Naive thymus-derived CD4-positive, alpha-beta T cell (primary cell): Measurements from ENCODE around the gene CRYBG1. TPM values are rescaled to one million over a fixed set of nuclear protein-coding genes. Genes with fewer than 3 reads are reported as not detected.

Source experiments
- ATAC-seq: fragments of 150-1000 bp; cut with Tn5 transposase; 2 replicates; pipeline ENCODE4 v1.10.0; 2021; ENCODE audit warnings: mild to moderate bottlenecking, moderate library complexity
- CTCF ChIA-PET: fragments of 350-600 bp; sonication (Branson Sonifier 250); formaldehyde crosslinking; loops from one replicate; lab custom pipeline; 2021; ENCODE audit warnings: antibody characterized with exemption; lab: Charles Lee
- POLR2A ChIA-PET: fragments of 350-600 bp; sonication (Branson Sonifier 250); formaldehyde crosslinking; loops from one replicate; lab custom pipeline; 2021; ENCODE audit warnings: antibody characterized with exemption, inconsistent platforms; lab: Charles Lee
- DNase-seq, 9 donors: peaks; one replicate each; pipeline versions ENCODE4 v3.0.0 to v3.0.0-alpha.2; 2020 to 2022; ENCODE audit warnings: mixed read lengths in 1 of 9
- H3K27ac ChIP-seq: one replicate; pipeline ENCODE4 v1.7.0; 2013; ENCODE audit warnings: mild to moderate bottlenecking, low read depth, low read length, moderate library complexity
- H3K27me3 ChIP-seq, 2 donors: one replicate each; pipeline ENCODE4 v1.7.0; 2013; ENCODE audit warnings: low read length in 2 of 2, mild to moderate bottlenecking in 2 of 2, moderate library complexity in 2 of 2; ENCODE audit not compliant: control insufficient read depth in 2 of 2, insufficient read depth in 2 of 2
- H3K36me3 ChIP-seq, 3 experiments: 1 replicate in 2 of 3; 2 replicates in 1 of 3; pipeline ENCODE4 v1.7.0; 2013; ENCODE audit warnings: low read length in 3 of 3, mild to moderate bottlenecking in 3 of 3, moderate library complexity in 1 of 3; ENCODE audit not compliant: insufficient read depth in 3 of 3, control insufficient read depth in 2 of 3
- H3K4me1 ChIP-seq, 2 donors: one replicate each; pipeline ENCODE4 v1.7.0; 2013; ENCODE audit warnings: low read length in 2 of 2, mild to moderate bottlenecking in 2 of 2, moderate library complexity in 1 of 2; ENCODE audit not compliant: control insufficient read depth in 2 of 2, insufficient read depth in 2 of 2
- H3K4me3 ChIP-seq: 2 replicates; pipeline ENCODE4 v1.7.0; 2013; ENCODE audit warnings: mild to moderate bottlenecking, low read length
- H3K9me3 ChIP-seq, 3 experiments: 1 replicate in 2 of 3; 2 replicates in 1 of 3; pipeline ENCODE4 v1.7.0; 2013; ENCODE audit warnings: low read length in 3 of 3; ENCODE audit not compliant: control insufficient read depth in 2 of 3
- H3K27ac Mint-ChIP-seq, 9 donors: one replicate each; pipeline ENCODE4 v1.8.0; 2020 to 2022; ENCODE audit warnings: mixed read lengths in 9 of 9, mild to moderate bottlenecking in 8 of 9, moderate library complexity in 5 of 9, inconsistent platforms in 2 of 9
- H3K27me3 Mint-ChIP-seq, 5 donors: one replicate each; pipeline ENCODE4 v1.8.0; 2021 to 2022; ENCODE audit warnings: mixed read lengths in 5 of 5, mild to moderate bottlenecking in 1 of 5
- H3K36me3 Mint-ChIP-seq, 5 donors: one replicate each; pipeline ENCODE4 v1.8.0; 2020 to 2022; ENCODE audit warnings: mixed read lengths in 5 of 5, mild to moderate bottlenecking in 3 of 5, inconsistent platforms in 1 of 5
- H3K4me1 Mint-ChIP-seq, 7 donors: one replicate each; pipeline ENCODE4 v1.8.0; 2020 to 2022; ENCODE audit warnings: mixed read lengths in 7 of 7, mild to moderate bottlenecking in 3 of 7, inconsistent platforms in 1 of 7
- H3K4me3 Mint-ChIP-seq, 10 donors: one replicate each; pipeline ENCODE4 v1.8.0; 2020 to 2022; ENCODE audit warnings: mild to moderate bottlenecking in 10 of 10, mixed read lengths in 10 of 10, moderate library complexity in 6 of 10, inconsistent platforms in 2 of 10
- H3K9me3 Mint-ChIP-seq, 11 donors: one replicate each; pipeline ENCODE4 v1.8.0; 2020 to 2022; ENCODE audit warnings: mixed read lengths in 11 of 11, mild to moderate bottlenecking in 4 of 11, inconsistent platforms in 1 of 11, moderate library complexity in 1 of 11
- intact Hi-C, 2 donors: fragments of 100-400 bp; cut with micrococcal nuclease; formaldehyde crosslinking; loops; one replicate each; pipeline ENCODE4 v1.15.1; 2023
- polyA plus RNA-seq, 2 donors: library from polyadenylated mRNA; unstranded; fragments of 300-500 nt; fragmentation: Illumina TruSeq; gene quantifications; one replicate each; pipeline ENCODE4 v1.2.3, GENCODE V29; 2021
- total RNA-seq, 6 experiments: library from RNA in 5 of 6; stranded (reverse) in 5 of 6; gene quantifications; 1 replicate in 5 of 6; 2 replicates in 1 of 6; pipeline ENCODE4 v1.2.3 and lab custom pipeline; 2021 to 2026

Gene CRYBG1
- total and polyA plus RNA-seq, 7 experiments from 2014 or later, result 11.3 to 39.8 (median 30.3) TPM

DNA sequence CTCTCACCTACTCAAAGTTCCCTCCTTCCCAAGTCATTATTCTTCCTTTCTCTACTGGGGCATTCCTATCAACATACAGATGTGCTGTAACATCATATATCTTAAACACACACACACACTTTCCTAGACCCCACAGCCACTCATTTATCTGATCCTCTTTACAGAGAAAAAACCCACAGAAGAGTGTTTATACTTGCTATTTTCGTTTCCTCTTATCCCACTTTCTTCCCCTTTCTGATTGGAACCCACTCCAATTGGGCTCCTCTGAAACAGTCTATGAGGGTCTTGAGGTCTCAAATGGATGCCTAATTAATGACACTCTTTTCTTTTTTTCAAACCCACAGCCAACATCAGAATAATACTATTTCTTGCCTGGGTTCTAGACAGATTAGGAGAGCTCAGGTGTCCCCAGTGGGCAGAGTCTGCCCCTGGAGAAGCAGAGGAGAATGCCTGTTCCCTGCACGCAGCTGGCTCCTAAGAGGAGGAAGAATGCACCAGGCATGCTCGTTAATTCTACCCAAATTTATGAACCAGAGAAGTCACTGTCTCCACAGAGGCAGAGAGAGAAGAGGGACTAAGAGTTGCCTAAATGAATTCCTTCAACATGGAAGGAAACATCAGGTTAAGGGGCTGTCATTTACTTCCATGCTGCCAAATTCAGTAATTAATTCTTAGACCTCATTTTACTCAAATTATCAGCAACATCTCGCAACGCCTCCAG is 65.9 kb downstream of the CRYBG1 start:
- Histone ChIP-seq H3K36me3 (no peaks in the 10 kb centered on the region), H3K27me3 (no peaks in the 10 kb centered on the region), H3K4me3 (no peak overlapping the region), H3K27ac (no peak overlapping the region), H3K4me1 (no peaks in the 10 kb centered on the region), H3K9me3 (no peaks in the 10 kb centered on the region)
- DNase-seq, result no peak
- Mint-ChIP-seq H3K4me1 (no peaks in the 10 kb centered on the region), H3K9me3 (no peaks in the 10 kb centered on the region), H3K27me3 (peaks cover 0 to 8% (median 0%) of the 10 kb centered on the region in 5 donors), H3K27ac (no peak overlapping the region), H3K4me3 (no peak overlapping the region), H3K36me3 (no peaks in the 10 kb centered on the region)
- ATAC-seq, result no peak
- POLR2A ChIA-PET, result no interaction called here
- intact Hi-C loops, result no loop called here
- CTCF ChIA-PET, result interaction anchor here (0.6 kb wide), 1 partner anchor 18 kb away, joined by 3 read pairs; no protein-coding TSS in a partner anchor

DNA sequence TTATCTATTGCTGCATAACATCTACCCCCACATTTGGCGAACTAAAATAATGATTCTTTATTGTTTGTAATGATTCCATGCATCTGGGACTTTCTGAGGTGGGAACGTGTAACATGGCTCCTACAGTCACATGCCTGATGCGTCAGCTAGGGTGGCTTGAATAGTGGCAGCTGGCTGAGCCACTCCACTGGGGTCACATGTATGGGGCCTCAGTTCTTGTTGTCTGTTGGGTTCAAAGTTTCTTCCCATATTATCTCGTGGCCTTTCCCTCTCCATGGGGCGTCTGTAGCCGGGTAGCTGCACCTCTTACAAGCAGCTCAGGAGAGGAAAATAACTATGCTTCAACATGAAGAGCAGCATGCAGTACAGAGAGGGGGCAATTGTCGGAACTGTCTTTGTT is 69.9 kb downstream of the CRYBG1 start:
- H3K36me3 Mint-ChIP-seq, result no peaks in the 10 kb centered on the region
- no peaks in the 10 kb centered on the region for H3K4me1 Mint-ChIP-seq
- ChIA-PET POLR2A (no interaction called here), CTCF (no interaction called here)
- H3K27me3 ChIP-seq, result no peaks in the 10 kb centered on the region
- H3K9me3 ChIP-seq, result no peaks in the 10 kb centered on the region
- H3K27ac Mint-ChIP-seq, result no peak overlapping the region
- H3K36me3 ChIP-seq, result no peaks in the 10 kb centered on the region
- no peak overlapping the region for H3K4me3 ChIP-seq
- no peak for ATAC-seq
- H3K4me3 Mint-ChIP-seq, result no peak overlapping the region
- no peak for DNase-seq
- H3K27ac ChIP-seq, result no peak overlapping the region
- H3K27me3 Mint-ChIP-seq, result peaks cover 0 to 15% (median 0%) of the 10 kb centered on the region in 5 donors
- intact Hi-C loops, result no loop called here
- no peaks in the 10 kb centered on the region for H3K4me1 ChIP-seq
- H3K9me3 Mint-ChIP-seq, result no peaks in the 10 kb centered on the region

DNA sequence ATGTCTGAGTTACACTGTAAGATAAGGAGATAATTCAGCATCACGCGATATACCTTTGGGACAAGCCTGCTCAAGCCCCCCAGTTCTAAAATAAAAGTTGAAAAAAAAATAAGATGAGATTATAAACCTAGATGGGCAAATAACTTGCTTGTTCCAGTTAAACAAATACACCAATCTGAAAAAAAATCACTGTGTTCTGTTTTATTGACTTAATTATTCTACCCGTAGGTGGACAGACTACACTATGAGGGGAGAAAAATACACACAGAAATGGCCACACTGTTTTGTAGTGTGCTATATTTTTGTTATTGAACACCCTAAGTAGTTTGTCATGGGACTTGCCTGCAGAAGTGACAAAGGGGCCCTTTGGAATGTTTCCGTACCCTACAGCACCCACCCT is 70.9 kb downstream of the CRYBG1 start:
- Histone ChIP-seq H3K9me3 (no peaks in the 10 kb centered on the region), H3K27ac (no peak overlapping the region), H3K4me3 (no peak overlapping the region), H3K36me3 (no peaks in the 10 kb centered on the region), H3K4me1 (no peaks in the 10 kb centered on the region), H3K27me3 (no peaks in the 10 kb centered on the region)
- intact Hi-C loops, result no loop called here
- H3K27me3 Mint-ChIP-seq, result peaks cover 0 to 15% (median 0%) of the 10 kb centered on the region in 5 donors
- DNase-seq, result no peak
- no peak overlapping the region for H3K27ac Mint-ChIP-seq
- H3K9me3 Mint-ChIP-seq, result no peaks in the 10 kb centered on the region
- no peak for ATAC-seq
- no peak overlapping the region for H3K4me3 Mint-ChIP-seq
- CTCF ChIA-PET, result no interaction called here
- POLR2A ChIA-PET, result no interaction called here
- H3K36me3 Mint-ChIP-seq, result no peaks in the 10 kb centered on the region
- H3K4me1 Mint-ChIP-seq, result no peaks in the 10 kb centered on the region

DNA sequence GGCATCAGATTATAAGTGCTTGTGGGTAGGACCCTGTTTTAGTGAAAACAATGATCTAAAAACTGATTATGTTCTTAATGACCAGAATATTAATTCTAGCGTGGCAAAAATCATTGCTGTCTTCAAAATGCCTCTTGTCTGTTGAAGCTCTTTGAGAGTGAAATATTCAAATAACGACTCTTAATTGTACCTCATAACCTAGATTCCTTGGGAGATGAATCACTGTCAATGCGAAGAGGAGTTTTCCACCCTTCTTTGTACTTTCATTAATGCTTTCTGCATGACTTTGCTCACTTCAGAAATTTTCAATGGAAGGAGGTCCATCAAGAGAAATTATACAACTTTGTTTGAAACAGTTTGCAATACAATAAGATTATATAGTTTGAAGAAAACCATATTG is 71.5 kb downstream of the CRYBG1 start:
- no peaks in the 10 kb centered on the region for H3K4me1 Mint-ChIP-seq
- CTCF ChIA-PET, result no interaction called here
- ATAC-seq, result no peak

DNA sequence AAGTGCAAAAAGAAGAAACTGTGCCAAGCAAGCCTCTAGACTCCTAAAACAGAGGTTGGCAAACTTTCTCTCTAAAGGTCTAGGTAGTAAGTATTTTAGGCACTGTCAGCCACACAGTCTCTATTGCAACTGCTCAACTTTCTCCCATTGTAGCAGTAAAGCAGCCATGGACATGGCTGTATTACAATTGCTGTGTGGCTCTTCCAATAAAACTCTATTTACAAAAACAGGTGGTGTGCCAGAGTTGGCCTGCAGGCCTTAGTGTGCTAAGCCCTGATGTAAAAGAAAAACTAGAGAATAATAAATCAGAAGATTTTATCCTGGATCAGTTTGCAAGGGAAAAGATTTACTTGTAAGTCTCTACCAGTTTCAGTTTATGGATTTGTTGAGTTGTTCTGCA is 74.0 kb downstream of the CRYBG1 start:
- Histone ChIP-seq H3K9me3 (no peaks in the 10 kb centered on the region), H3K4me1 (no peaks in the 10 kb centered on the region), H3K36me3 (no peaks in the 10 kb centered on the region), H3K27me3 (peaks cover 0 to 4% of the 10 kb centered on the region in 2 donors), H3K4me3 (no peak overlapping the region), H3K27ac (no peak overlapping the region)
- Mint-ChIP-seq H3K4me3 (no peak overlapping the region), H3K27ac (no peak overlapping the region), H3K36me3 (no peaks in the 10 kb centered on the region), H3K27me3 (peaks cover 0 to 21% (median 11%) of the 10 kb centered on the region in 5 donors), H3K9me3 (no peaks in the 10 kb centered on the region), H3K4me1 (peaks cover 0 to 1% (median 0%) of the 10 kb centered on the region in 7 donors)
- ChIA-PET CTCF (no interaction called here), POLR2A (no interaction called here)
- intact Hi-C loops, result no loop called here
- no peak for DNase-seq
- no peak for ATAC-seq

More for the DNA sequence above, 71.5 kb downstream of the CRYBG1 start:
- H3K9me3 Mint-ChIP-seq, result no peaks in the 10 kb centered on the region
- POLR2A ChIA-PET, result no interaction called here
- Histone ChIP-seq H3K27me3 (no peaks in the 10 kb centered on the region), H3K4me1 (no peaks in the 10 kb centered on the region), H3K27ac (no peak overlapping the region), H3K36me3 (no peaks in the 10 kb centered on the region), H3K4me3 (no peak overlapping the region), H3K9me3 (no peaks in the 10 kb centered on the region)
- DNase-seq, result no peak
- H3K27ac Mint-ChIP-seq, result no peak overlapping the region
- intact Hi-C loops, result no loop called here
- H3K27me3 Mint-ChIP-seq, result peaks cover 0 to 15% (median 0%) of the 10 kb centered on the region in 5 donors
- H3K36me3 Mint-ChIP-seq, result no peaks in the 10 kb centered on the region
- H3K4me3 Mint-ChIP-seq, result no peak overlapping the region

DNA sequence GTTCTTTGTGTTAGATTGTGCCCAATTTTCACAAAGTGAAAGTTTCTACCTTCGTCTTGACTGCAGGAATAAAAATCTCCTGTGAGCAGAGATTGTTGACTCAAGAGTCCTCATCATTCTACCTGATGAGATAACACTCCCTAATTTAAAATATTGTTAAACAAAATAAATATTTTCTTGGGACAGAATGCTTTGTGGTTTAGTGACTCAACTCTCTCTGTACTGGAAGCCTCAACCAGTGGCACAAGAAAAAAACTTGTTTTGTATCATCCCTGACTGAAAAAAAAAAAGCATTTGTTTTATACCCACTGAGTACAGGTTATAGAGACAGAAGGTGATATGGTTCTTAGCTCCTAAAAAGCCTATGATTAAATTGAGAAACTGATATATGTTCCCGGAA is 78.9 kb downstream of the CRYBG1 start:
- ChIA-PET CTCF (interaction anchor here (0.6 to 13.9 kb wide), 5 partner anchors 122 to 677 kb away, joined by 3 to 325 read pairs (median 6); no protein-coding TSS in a partner anchor), POLR2A (no interaction called here)
- Histone ChIP-seq H3K4me3 (no peak overlapping the region), H3K36me3 (no peaks in the 10 kb centered on the region), H3K9me3 (no peaks in the 10 kb centered on the region), H3K4me1 (no peaks in the 10 kb centered on the region), H3K27ac (no peak overlapping the region), H3K27me3 (peaks cover 4% of the 10 kb centered on the region in 2 donors)
- no peak overlapping the region for H3K4me3 Mint-ChIP-seq
- H3K36me3 Mint-ChIP-seq, result no peaks in the 10 kb centered on the region
- intact Hi-C loops, result loop anchor here in 1 of 2 donors (5.0 kb wide), 1 partner anchor 1007 kb away; no protein-coding TSS in a partner anchor
- H3K27ac Mint-ChIP-seq, result no peak overlapping the region
- H3K9me3 Mint-ChIP-seq, result no peaks in the 10 kb centered on the region
- H3K4me1 Mint-ChIP-seq, result peaks cover 0 to 4% (median 0%) of the 10 kb centered on the region in 7 donors
- ATAC-seq (no peak), DNase-seq (no peak)
- H3K27me3 Mint-ChIP-seq, result peaks cover 24 to 55% (median 38%) of the 10 kb centered on the region in 5 donors

DNA sequence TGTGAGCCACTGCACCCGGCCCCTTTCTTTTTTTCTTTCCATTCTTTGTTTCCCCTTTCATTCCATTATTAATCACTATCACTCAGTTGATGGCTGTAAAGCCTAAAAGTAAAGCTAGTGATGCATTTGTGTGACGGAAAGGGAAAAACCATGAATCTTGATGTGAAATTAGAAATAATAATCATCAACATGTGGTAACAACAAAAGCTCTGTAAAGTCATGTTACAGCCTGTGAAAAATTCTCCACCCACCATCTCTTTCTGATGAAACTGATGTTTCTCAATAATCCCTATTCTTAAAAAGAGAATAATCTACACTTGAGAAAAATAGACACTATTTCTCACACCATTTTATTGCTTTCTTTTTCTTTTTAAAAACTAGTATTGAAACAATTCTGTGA is 80.0 kb downstream of the CRYBG1 start:
- Histone ChIP-seq H3K27me3 (peaks cover 4% of the 10 kb centered on the region in 2 donors), H3K4me3 (no peak overlapping the region), H3K27ac (no peak overlapping the region), H3K36me3 (no peaks in the 10 kb centered on the region), H3K4me1 (no peaks in the 10 kb centered on the region), H3K9me3 (no peaks in the 10 kb centered on the region)
- Mint-ChIP-seq H3K36me3 (no peaks in the 10 kb centered on the region), H3K9me3 (no peaks in the 10 kb centered on the region), H3K4me1 (peaks cover 0 to 7% (median 0%) of the 10 kb centered on the region in 7 donors), H3K27me3 (peaks cover 29 to 54% (median 39%) of the 10 kb centered on the region in 5 donors), H3K27ac (no peak overlapping the region), H3K4me3 (no peak overlapping the region)
- POLR2A ChIA-PET, result no interaction called here
- no peak for ATAC-seq
- CTCF ChIA-PET, result interaction anchor here (0.6 to 13.9 kb wide), 3 partner anchors 121 to 991 kb away, joined by 3 to 325 read pairs (median 5); no protein-coding TSS in a partner anchor
- DNase-seq, result no peak
- intact Hi-C loops, result loop anchor here (10.0 kb wide), 2 partner anchors 346 to 674 kb away; partner anchors contain the start of gene BEND3 (in 1 of the 2)
